GM21619 (cell line): ENCODE data around the gene TTYH2.

Experiments used
- ATAC-seq: cut with Tn5 transposase; IDR thresholded peaks from one replicate; pipeline ENCODE4 v1.9.1; 2021; ENCODE audit not compliant: unreplicated experiment

Gene TTYH2

GRCh38 chr17:74194682-74195081 is 18.7 kb upstream of the TTYH2 start:
- ATAC-seq = no peak

DNA sequence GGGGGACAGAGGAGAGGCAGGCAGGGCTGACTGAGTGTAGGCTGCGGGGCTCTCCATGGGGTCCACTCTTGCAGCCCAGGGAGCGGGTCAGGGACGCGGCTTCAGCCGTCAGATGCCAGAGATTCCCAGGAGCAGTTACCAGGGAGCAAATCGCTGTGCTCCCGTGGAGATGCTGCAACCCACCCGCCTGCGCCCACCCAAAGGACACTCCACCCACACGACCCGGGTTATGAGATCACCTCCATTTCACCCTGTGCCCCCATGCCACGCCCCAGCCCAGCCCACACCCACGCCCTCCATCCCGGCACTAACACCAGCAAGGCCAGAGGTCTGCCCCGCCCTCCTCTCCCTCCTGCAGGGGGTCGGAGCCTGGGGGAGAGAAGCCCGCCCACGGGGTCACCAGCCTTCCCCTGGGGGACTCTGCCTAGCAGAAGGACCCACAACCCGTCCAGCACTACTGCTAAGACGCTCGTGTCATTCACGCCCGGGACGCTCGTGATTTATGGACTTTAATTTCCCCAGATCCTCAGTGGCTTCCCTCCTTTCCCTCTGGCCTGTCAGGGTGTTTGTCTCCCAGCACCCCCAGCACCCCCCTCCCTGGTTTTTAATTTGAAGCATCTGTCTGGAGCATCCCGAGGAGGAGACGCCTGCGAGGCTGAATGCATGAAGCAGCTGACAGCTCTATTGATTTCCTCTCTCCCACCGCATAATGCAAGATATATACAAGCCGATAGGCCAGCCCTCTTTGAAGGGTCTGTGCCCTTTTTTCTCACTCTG is 16.6 kb upstream of the TTYH2 start:
- ATAC-seq = no peak

- no peak for ATAC-seq
Observed at GRCh38 chr17:74197801-74198200, 15.6 kb upstream of the TTYH2 start.

GRCh38 chr17:74198694-74199093 is 14.7 kb upstream of the TTYH2 start:
- no peak for ATAC-seq

GRCh38 chr17:74199306-74200092 is 13.9 kb upstream of the TTYH2 start:
- no peak for ATAC-seq

- ATAC-seq = no peak
Observed at GRCh38 chr17:74200112-74200511, 13.3 kb upstream of the TTYH2 start.

DNA sequence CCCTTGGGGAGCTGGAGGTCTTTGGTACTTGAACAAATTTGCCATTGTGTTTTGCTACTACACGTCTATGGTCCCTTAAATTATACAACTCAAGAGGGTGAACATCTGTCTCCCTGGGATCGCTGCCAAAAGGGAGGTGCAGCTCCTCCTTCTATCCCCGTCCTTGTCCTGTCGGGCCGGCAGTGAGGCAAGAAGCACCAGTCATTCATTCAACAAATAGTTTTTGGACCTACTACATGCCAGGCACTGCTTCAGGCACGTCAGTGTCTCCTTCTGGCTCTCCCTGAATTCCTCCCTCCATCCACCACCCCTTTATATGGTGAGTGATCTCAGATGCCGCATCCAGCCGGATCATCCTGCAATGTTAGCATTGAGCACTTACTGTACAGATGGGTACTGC is 12.1 kb upstream of the TTYH2 start:
- no peak for ATAC-seq

DNA sequence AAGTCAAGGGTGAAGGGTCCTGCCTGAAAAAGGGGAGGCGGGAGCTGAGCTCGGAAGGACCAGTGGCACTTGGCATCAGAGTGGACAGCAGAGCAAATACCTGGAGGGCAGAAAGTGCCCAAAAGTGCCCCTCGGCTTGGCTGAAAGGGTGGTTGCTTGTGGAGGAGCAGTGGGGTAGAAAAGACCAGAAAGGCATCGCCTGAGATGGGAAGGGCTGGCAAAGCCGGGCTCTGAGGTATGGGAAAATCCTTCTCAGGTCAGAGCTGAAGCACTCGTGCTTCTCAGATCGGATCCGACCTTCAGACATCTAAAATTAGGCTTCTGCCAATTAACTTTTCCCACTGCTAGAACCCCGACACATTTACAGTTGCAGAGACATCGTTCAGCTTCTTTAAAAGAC is 11.4 kb upstream of the TTYH2 start:
- no peak for ATAC-seq

GRCh38 chr17:74202938-74203337 is 10.4 kb upstream of the TTYH2 start:
- no peak for ATAC-seq

DNA sequence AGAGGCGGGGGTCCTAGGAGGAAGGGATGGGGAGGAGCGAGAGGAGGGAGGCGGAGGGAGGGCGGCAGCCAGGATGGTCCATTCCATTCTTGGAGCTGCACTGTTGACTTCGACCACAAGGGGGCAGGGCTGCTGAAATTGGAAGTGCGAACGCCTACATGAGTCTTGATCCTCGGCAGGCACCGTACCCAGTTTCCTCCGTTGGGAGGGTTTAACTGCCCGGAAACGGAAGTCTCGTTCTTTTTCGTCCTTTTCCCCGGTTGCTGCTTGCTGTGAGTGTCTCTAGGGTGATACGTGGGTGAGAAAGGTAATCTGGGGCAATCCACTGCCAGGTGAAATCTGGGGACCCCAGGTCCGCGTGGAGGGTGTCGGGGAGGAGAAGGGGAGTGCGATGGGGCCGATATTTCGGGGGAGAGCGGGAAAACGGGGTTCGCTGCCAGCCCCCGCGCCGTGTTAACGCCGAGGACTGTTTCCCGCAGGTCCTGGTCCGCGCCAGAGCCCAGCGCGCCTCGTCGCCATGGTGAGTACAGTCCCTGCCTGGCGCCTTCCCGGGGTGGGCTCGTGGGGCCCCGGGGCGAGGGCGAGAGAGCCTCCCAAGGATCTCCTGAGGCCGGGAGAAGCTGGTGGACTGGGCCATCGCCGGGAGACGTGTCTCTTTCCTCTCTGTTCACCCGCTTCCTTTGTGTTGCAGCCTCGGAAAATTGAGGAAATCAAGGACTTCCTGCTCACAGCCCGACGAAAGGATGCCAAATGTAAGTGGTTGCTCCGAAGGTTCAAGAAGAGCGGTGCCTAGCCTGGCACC is 9.7 kb upstream of the TTYH2 start, which contains the start of gene RPL38:
Gene RPL38, plus strand, starts transcription at position 240 of the 802 bp plus-strand sequence. Its CDS starts 278 bp downstream, at position 518.
- peak; percentile 71 for ATAC-seq

DNA sequence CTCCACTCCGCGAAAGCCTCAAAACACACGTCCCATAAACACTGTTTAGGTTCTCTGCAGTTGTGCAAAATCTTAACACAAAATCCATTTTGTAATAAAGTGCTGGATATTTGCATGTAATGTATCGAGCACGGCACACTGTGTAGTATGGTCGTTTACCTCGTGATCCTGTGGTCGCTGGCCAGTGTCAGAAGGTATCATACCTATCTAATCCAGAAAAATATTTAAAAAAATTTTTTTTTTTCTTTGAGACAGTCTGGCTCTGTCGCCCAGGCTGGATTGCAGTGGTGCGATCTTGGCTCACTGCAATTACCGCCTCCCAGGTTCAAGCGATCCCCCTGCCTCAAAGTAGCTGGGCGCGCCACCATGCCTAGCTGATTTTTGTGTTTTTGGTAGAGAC is 8.9 kb upstream of the TTYH2 start:
- no peak for ATAC-seq

DNA sequence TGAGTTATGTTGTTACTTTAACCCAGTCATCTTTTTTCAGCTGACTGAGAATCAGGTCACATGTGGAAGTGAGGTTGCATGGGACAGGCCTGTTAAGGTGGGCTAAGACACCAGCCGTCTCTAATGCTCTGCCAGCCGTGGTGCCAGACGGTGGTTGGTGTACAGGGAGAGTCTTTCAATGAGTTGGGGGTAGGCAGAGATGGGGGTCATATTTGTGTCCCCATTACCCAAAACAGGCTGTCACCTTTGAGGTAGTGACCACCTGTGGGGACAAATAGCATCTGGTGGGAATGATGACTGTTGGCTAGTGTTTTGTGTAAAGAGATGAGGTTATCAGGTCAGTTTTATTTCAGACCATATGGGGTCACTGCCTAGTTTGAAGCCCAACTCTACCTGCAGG is 8.1 kb upstream of the TTYH2 start:
- no peak for ATAC-seq

GRCh38 chr17:74206332-74206818 is 7.0 kb upstream of the TTYH2 start:
- ATAC-seq = no peak

GRCh38 chr17:74210191-74211140 is 2.9 kb upstream of the TTYH2 start:
- no peak for ATAC-seq

DNA sequence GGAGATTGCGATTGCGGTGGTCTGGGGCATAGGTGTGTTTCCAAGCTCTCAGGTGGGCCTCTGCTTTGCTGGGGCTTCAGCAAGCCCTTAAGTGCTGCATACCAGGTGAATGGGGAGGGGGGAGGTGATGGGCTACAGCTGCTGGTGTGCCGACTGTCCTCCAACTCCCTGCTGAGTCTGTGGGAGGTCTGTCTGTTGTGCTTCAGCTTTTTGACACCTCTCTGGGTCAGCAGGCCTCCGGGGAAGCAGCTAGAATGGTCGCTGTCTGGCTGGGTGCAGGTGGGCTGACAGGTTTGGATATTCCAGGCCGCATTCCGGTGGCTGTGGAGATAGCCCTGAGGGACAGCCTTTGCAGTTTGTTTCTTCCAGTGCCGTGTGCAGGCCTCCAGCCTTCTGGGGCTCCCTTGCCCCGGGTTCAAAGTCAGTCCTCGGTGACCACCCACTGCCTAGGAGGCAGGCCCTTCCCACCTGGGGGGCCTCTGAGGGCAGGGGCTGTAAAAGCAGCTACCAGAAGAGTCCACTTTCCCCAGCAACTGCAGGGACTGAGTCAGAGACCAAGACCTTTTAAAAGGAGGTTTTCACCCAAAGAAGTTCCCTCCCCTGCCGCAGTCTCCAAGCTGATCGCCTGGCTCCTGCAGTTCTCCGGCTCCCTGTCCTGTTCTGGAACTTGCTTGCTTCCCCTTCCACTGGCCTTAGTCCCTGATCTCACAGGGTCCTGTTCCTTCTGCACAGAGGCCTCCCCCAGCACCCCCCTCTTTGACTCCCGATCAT is 2.0 kb upstream of the TTYH2 start:
- ATAC-seq = no peak

GRCh38 chr17:74211912-74212208 is 1.5 kb upstream of the TTYH2 start:
- ATAC-seq = no peak

GRCh38 chr17:74212209-74212912 is 1.0 kb upstream of the TTYH2 start:
- no peak for ATAC-seq

DNA sequence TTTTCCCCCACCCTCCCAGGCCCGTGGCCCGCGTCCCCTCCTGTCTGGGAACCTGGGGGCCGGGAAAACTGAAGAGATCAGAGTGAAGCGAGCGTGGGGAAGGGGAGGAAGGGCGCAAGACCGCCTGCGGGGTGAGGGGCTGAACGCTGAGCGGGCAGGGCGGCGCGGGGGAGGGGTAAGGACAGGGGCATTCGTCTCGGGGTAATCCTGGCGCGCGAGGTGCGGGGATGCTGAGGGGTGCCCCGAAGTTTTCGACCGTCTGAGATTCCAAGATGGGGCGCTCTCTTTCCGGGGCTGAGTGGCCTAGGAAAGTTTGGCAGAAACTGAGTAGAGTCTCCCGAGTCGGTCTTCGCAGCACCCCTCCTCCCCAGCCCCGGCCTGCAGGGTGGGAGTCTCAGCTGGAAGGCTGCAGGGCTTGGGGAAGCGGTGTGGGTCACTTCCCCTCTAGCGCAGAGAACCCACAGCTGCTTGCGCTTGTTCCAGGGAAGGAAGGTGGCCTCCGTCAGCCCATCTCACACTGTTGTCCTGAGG is 555 bp downstream of the TTYH2 start:
- no peak for ATAC-seq
